RPMI7951 (cell line): ENCODE results near the gene SDC4. TPM values are rescaled to one million over a fixed set of nuclear protein-coding genes. Genes with fewer than 3 reads are reported as not detected.

Experiments
- DNase-seq: peaks from one replicate; pipeline ENCODE4 v3.0.0-alpha.2; 2012; ENCODE audit warnings: low read depth
- total RNA-seq: library from RNA; depleted of rRNA; stranded (reverse); fragments of >200 nt; shearing (Covaris generic); gene quantifications from 2 replicates; pipeline ENCODE4 v1.2.3, GENCODE V29; 2014; rRNA removed

Gene SDC4
- total RNA-seq = 88.2 and 103 TPM in 2 replicates

DNA sequence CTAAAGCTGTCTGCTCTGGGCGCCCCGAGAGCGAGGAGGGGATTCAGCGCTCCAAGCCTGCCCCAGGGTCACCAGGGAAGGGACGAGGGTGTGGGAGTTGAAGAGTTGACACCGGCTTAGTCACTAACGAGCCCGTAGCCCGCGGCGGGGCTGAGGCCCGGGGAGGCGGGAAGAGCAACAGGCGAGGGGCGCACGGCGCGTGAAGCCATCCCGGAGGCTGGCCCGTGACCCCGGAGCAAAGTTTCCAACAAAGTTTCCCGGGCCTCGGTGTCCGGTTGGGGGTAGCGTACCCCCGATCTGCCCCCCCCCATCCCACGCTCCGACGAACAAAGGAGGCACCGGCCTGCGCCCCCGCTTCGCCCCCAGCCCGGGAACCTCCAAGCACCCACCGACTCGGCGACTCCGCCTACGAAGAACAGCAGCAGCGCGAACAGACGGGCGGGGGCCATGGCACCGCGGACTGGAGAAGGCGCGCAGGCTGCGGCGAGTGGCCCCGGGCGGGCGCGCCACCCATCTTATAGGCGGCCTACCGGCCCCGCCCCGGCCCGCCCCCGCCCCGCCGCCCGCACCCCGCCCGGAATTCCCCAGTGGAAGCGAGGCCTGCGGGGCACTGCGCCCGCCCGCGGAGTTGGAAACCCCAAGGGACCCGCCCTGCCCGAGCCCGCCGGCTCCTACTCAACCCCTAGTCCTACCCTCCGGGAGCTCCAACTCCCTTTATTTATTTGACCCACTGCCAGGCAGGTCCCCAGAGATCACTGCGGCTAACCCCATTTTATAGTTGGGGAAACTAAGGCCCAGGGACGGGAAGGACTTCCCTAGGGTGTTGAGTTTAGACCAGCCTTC is at the start of gene SDC4:
TSS of gene SDC4 (minus strand) at position 489 of the 843 bp plus-strand sequence. CDS start at position 449, 40 bp downstream.
- DNase-seq = peak; percentile 81

DNA sequence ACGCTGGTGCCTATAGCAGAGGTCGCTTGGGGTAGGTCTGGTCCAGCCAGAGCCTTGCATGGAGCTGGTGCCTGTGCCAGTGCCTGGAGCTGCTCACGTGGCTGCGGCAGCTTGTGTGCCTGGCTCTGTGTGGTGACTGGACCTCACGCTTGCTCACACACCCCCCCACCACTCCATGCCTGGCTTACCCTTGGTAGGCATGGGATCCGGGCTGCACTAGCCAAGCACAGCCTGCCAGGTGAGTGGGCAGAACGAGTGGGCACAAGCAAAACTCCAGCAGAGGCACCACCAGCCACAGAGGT is 46.8 kb upstream of the SDC4 start:
- DNase-seq = no peak

- no peak for DNase-seq
Measured at GRCh38 chr20:45394221-45395113, 46.2 kb upstream of the SDC4 start.

DNA sequence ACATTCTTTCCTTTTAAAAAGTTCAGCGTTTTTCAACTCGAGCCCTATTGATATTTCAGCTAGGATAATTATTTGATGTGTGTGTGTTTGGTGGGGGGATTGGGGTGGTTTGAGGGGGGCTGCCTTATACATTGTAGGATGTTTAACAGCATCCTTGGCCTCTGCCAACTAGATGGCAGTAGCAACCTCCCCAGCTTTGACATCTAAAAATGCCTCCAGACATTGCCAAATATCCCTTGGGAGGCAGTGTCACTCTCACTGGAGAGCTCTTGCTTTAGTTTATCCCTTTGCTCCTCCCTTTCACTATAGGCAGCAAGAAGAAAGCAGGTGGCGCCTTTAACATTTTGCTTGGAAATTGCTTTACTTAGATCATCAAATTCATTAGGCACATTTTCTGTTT is 44.5 kb upstream of the SDC4 start:
- no peak for DNase-seq

DNA sequence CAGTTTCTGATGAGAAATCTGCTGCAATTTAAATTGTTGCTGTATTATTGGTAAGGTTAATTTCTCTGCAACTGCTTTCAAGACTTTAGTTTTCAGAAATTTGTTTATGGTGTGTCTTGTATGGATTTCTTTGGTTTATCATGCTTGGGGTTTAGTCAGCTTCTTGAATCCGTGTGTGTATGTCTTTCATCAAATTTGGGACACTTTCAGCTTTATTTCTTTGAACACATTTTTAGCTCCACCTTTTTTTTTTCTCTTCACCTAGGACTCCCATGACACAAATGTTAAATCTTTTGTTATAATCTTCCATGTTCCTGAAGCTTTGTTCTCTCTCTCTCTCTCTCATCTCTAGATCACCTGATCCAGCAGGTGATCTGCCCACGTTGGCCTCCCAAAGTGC is 43.3 kb upstream of the SDC4 start:
- DNase-seq = no peak

- DNase-seq = no peak
Measured at GRCh38 chr20:45390931-45391330, 42.7 kb upstream of the SDC4 start.

DNA sequence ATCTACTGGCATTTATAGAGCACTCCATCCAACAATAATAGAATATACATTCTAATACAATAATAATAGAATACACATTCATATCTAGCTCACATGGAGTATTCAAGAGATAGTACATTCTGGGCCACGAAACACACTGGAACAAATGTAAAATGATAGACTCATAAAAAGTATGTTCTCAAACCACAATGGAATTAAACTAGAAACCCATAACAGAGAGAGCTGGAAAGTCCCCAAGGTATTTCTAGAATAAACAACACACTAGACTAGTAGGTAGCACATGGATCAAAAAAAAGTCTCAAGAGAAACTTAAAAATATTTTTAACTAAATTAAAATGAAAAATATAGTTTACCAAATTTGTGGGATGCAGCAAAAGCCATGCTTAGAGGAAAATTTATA is 39.0 kb upstream of the SDC4 start:
- no peak for DNase-seq

DNA sequence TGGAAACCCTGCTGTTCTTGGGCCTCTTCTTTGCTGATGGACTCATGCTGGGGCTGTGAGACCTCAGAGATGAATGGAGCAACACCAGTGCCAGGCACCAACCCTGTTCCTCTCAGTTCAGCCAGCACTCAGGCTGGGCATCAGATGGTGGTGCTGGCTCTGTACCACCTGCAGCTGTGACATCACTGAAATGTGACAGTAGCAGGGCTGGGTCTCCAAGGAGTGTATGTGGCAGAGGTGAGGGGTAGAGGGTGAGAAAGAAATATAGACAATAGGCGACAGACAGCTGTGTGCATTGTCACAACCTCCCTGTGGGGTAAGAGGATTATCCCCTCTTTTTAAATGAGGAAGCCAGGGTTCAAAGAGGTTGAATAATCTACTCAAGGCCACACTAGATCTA is 30.0 kb upstream of the SDC4 start, which contains the start of gene TP53TG5:
TSS of gene TP53TG5 (minus strand) at position 135 of the 400 bp plus-strand sequence. CDS start at position 46, 89 bp downstream.
- no peak for DNase-seq

DNA sequence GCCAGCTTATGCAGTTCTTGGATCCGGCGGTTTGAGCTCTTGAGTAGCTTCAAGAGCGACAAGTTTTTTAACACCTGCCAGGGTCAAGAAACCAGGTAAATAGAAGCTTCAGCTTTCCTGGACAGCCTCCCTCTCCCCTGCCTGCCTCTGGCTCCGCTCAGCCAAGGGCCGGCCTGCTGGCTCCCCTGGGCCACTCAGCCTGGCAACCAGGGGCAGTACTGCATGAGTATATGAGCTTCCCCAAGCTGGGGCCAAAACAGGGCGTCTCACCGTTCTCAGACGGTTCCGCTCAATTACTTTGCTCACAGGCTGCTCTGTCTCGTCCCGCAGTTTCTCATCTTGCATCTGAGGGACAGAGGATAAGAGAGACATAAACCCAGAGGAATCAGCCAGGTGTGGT is 29.0 kb upstream of the SDC4 start:
- DNase-seq = no peak

- DNase-seq = no peak
Measured at GRCh38 chr20:45374966-45375365, 26.7 kb upstream of the SDC4 start.

- DNase-seq = no peak
Measured at GRCh38 chr20:45374101-45374467, 25.9 kb upstream of the SDC4 start.

- peak; percentile 82 for DNase-seq
Measured at GRCh38 chr20:45373353-45374100, 25.3 kb upstream of the SDC4 start.

DNA sequence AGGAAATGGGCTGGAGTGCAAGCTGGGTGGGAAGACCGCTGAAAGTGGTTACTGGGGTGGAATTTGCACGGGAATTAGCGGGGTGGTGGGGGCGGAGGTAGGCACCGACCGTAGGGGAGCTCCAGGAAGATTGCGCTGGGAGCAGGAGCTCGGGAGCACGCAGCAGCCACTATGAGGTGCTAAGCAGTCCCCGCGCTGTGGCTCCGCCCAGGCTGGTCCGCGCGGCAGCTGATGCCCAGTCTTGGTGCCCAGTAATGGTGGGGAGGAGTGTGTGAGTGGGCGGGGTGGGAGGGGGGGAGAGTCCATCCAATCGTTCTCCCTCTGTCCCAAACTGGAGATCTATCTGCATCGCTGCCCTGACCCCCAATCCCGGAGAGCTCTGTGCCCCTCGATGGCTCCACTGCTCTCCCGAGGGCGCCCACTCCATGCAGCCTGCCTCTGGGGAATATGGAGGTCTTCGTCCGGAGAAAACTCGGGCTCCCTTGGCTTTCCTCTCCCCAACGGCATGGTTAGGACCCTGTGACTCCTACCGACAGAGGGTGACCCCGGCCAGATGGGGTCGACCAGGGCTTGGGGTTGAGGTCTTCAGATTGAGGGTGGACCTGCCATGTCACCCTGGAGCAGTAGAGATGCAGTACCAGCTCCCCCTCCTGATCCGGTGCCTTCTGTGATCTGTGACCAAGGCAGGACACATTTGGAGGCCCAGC is 24.6 kb upstream of the SDC4 start:
- peak; percentile 77 for DNase-seq

DNA sequence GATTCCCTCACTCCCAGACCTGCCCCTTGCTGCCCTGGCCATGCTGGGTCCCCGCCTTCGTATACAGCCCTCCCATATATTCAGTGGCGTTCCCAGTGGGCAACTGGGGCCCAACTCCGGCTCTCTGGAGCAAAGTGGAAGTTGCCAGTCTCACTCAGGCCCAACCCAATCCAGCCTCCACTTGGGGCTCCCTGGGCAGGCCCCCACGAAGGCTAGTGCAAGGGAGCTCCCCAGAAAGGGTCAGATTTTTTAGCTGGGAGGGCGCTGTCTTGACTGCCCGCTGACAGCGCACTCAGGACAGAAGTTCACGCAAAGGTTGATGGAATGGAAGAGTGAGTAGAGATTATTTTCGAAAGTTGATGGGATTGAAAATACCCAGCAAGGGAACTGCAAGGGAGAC is 24.0 kb upstream of the SDC4 start:
- no peak for DNase-seq

- DNase-seq = no peak
Measured at GRCh38 chr20:45370571-45371160, 22.4 kb upstream of the SDC4 start.

- DNase-seq = no peak
Measured at GRCh38 chr20:45368221-45368980, 20.2 kb upstream of the SDC4 start.

GRCh38 chr20:45367126-45367525 is 18.9 kb upstream of the SDC4 start:
- no peak for DNase-seq

DNA sequence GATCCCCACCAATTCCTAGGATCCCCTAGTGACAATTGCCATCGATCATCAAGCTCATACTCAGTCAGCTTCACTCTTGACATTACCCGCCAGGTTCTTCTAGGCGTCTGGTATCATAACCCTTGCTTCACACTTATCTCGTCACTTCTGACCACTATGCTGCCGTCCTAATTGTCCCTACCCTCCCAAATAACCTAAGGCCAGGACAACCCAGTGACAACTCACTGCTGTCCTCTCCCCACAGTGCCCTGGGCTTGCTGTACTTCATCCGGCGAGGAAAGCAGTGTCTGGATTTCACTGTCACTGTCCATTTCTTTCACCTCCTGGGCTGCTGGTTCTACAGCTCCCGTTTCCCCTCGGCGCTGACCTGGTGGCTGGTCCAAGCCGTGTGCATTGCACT is 18.4 kb upstream of the SDC4 start:
- no peak for DNase-seq

DNA sequence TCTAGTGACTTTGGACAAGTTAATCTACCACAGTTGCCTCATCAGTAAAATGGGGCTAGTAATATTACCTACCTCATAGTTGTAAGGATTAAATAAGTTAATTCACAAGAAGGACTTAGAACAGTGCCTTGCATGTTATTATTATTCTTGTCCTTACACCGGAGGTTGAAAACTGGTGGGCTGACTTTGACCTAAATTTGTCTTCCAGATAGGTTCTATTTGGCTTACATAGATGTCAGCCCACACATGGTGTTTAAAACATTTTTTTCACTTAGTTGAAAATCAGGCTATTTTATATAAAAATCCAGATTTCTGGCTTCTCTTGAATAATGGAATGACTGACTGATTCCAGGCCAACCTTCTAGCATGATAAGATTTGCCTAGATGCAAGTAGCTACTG is 18.0 kb upstream of the SDC4 start:
- DNase-seq = no peak

DNA sequence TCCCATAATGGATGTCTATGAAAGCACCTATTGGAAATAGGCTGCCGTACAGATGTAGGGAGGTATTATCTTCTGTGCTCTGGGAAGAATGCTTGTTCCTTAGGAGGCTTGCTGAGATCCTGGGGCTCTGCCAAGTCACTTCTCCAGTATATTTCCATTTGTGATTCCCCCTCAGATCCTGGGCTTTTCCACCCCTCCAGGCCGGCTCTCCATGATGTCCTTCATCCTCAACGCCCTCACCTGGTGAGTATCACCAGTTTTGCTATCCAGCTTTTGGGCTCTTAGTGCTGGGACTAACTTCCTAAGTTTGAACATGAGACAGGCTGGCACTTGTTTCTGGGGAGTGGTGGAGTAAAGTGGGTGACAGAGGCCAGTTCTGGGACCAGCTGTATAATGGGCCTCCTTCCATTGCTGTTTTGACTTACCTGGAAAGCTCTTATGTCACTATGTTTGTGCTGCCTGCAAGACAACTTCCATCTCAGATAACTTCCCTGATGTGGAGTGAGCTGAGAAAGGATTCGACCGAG is 17.3 kb upstream of the SDC4 start:
- DNase-seq = no peak
